GM19397 (cell line): ENCODE measurements around the gene ZBTB7B.
"Not testable (repeated sequence)": the region's sequence is repeated elsewhere in the genome, so short reads cannot be mapped to it uniquely, and the experiment has no call there.

ENCODE experiments used
- ATAC-seq: cut with Tn5 transposase; IDR thresholded peaks from one replicate; pipeline ENCODE4 v1.9.1; 2021; ENCODE audit warnings: mild to moderate bottlenecking, moderate library complexity; ENCODE audit not compliant: unreplicated experiment

ZBTB7B gene

GRCh38 chr1:154968731-154969130, 33.9 kb upstream of the ZBTB7B start:
- no peak for ATAC-seq

GRCh38 chr1:154969246-154969645, 33.4 kb upstream of the ZBTB7B start:
- no peak for ATAC-seq

GRCh38 chr1:154969860-154970452, 32.6 kb upstream of the ZBTB7B start:
- no peak for ATAC-seq

GRCh38 chr1:154970631-154971340, 31.8 kb upstream of the ZBTB7B start, which contains the start of gene SHC1:
Gene SHC1 (minus strand): TSS chr1:154970747. CDS start chr1:154970526, 221 bp downstream.
- no peak for ATAC-seq

GRCh38 chr1:154971341-154971998, 31.1 kb upstream of the ZBTB7B start:
- ATAC-seq: no peak

GRCh38 chr1:154972213-154972516, 30.4 kb upstream of the ZBTB7B start:
- no peak for ATAC-seq

- no peak for ATAC-seq
Observed at GRCh38 chr1:154972517-154973343, 29.9 kb upstream of the ZBTB7B start.

GRCh38 chr1:154973344-154974101, 29.1 kb upstream of the ZBTB7B start:
- ATAC-seq: peak; percentile 10

- peak; percentile 81 for ATAC-seq
Observed at GRCh38 chr1:154974102-154974807, 28.3 kb upstream of the ZBTB7B start, which contains the start of gene CKS1B. Gene CKS1B (plus strand): TSS chr1:154974681. CDS start chr1:154974746, 65 bp downstream.

- peak; percentile 42 for ATAC-seq
Observed at GRCh38 chr1:154974808-154975408, 27.7 kb upstream of the ZBTB7B start.

- no peak for ATAC-seq
Observed at GRCh38 chr1:154975409-154976059, 27.1 kb upstream of the ZBTB7B start.

- ATAC-seq: not testable (repeated sequence)
Observed at GRCh38 chr1:154977762-154978161, 24.8 kb upstream of the ZBTB7B start.

- ATAC-seq: no peak
Observed at GRCh38 chr1:154978360-154978759, 24.2 kb upstream of the ZBTB7B start.

- no peak for ATAC-seq
Observed at GRCh38 chr1:154982341-154982740, 20.3 kb upstream of the ZBTB7B start.

- peak; percentile 97 for ATAC-seq
Observed at GRCh38 chr1:154982897-154983648, 19.5 kb upstream of the ZBTB7B start, which contains the start of gene FLAD1. Gene FLAD1 (plus strand): TSS chr1:154983344. CDS start chr1:154983695, 351 bp downstream.

- ATAC-seq: no peak
Observed at GRCh38 chr1:154983776-154984466, 18.7 kb upstream of the ZBTB7B start.

- ATAC-seq: not testable (repeated sequence)
Observed at GRCh38 chr1:154986736-154987135, 15.9 kb upstream of the ZBTB7B start.
